ENCODE measurements around the gene HOXD4.

Gene HOXD4

DNA sequence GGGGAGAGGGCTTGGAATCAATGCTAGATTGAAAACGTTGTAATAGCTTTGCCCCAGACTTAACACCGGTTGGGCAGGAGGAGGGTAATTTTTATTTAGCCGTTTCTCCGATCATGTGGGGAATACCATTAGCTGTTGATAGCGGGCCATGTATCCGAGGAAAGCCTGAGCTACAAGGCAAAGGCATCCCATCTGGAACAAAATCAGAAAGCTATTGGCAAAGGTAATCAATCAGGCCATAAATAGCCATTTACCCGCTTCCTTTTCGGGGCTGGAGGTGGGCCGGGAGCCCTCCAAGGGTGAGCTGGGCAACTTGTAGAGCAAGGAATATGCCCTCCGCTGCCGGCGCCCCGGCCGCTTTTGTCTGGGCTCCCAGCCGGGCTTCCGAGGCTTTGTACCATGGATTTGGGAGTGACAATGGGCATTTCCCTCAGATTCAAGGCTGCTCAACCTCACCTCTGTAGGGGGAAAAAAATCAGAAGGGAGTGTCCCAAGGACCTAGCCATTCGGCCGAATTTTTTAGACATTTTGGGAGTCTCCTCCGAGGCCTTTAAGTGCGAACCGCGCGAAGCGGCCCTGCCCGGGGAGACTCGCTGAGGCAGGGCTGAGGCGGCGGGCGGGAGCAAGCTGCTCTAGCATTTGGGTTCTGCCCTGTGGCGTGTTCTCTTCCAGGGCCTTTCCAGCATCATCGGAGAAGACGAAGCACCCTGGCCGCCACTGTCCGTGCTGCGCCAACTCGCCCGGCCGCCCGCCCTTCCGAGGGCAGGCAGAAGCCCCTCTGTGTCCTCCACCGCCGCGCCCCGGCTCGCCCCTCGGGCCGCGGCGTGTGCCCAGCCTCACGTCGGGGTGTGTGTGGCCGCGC, 29.9 kb upstream of the HOXD4 start:
- no peak for DNase-seq (ENCODE audit: low read depth)
- TF ChIP-seq, protein P1, sequence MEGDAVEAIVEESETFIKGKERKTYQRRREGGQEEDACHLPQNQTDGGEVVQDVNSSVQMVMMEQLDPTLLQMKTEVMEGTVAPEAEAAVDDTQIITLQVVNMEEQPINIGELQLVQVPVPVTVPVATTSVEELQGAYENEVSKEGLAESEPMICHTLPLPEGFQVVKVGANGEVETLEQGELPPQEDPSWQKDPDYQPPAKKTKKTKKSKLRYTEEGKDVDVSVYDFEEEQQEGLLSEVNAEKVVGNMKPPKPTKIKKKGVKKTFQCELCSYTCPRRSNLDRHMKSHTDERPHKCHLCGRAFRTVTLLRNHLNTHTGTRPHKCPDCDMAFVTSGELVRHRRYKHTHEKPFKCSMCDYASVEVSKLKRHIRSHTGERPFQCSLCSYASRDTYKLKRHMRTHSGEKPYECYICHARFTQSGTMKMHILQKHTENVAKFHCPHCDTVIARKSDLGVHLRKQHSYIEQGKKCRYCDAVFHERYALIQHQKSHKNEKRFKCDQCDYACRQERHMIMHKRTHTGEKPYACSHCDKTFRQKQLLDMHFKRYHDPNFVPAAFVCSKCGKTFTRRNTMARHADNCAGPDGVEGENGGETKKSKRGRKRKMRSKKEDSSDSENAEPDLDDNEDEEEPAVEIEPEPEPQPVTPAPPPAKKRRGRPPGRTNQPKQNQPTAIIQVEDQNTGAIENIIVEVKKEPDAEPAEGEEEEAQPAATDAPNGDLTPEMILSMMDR (IDR thresholded peaks at IDR 0.05; ENCODE audit: insufficient read depth, low read depth, low read length, missing control alignments) = no peak
- no peak overlapping the region for H3K4me3 ChIP-seq (ENCODE audit: low read length)

- no peak for DNase-seq (ENCODE audit: low read depth)
- H3K4me3 ChIP-seq (ENCODE audit: low read length) = no peak overlapping the region
- TF ChIP-seq, protein P1 (IDR thresholded peaks at IDR 0.05; ENCODE audit: insufficient read depth, low read depth, low read length, missing control alignments) = no peak
Measured at GRCh38 chr2:176122052-176122682, 29.2 kb upstream of the HOXD4 start.

DNA sequence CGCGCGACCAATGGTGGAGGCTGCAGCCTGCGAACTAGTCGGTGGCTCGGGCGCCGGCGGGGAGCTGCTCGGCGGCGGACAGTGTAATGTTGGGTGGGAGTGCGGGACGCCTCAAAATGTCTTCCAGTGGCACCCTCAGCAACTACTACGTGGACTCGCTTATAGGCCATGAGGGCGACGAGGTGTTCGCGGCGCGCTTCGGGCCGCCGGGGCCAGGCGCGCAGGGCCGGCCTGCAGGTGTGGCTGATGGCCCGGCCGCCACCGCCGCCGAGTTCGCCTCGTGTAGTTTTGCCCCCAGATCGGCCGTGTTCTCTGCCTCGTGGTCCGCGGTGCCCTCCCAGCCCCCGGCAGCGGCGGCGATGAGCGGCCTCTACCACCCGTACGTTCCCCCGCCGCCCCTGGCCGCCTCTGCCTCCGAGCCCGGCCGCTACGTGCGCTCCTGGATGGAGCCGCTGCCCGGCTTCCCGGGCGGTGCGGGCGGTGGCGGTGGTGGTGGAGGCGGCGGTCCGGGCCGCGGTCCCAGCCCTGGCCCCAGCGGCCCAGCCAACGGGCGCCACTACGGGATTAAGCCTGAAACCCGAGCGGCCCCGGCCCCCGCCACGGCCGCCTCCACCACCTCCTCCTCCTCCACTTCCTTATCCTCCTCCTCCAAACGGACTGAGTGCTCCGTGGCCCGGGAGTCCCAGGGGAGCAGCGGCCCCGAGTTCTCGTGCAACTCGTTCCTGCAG, 28.5 kb upstream of the HOXD4 start, which contains the start of gene HOXD9:
Gene HOXD9, plus strand, starts transcription at position 37 of the 728 bp plus-strand sequence. Its CDS starts 50 bp downstream, at position 87.
- H3K4me3 ChIP-seq (ENCODE audit: low read length) = no peak within 1 kb of the TSS
- DNase-seq (ENCODE audit: low read depth) = no peak
- TF ChIP-seq, protein P1 (IDR thresholded peaks at IDR 0.05; ENCODE audit: insufficient read depth, low read depth, low read length, missing control alignments) = no peak

GRCh38 chr2:176123411-176124109, 27.8 kb upstream of the HOXD4 start:
- TF ChIP-seq, protein P1 (IDR thresholded peaks at IDR 0.05; ENCODE audit: insufficient read depth, low read depth, low read length, missing control alignments) = no peak
- no peak overlapping the region for H3K4me3 ChIP-seq (ENCODE audit: low read length)
- no peak for DNase-seq (ENCODE audit: low read depth)

GRCh38 chr2:176124110-176124946, 27.0 kb upstream of the HOXD4 start:
- no peak overlapping the region for H3K4me3 ChIP-seq (ENCODE audit: low read length)
- TF ChIP-seq, protein P1 (IDR thresholded peaks at IDR 0.05; ENCODE audit: insufficient read depth, low read depth, low read length, missing control alignments) = no peak
- DNase-seq (ENCODE audit: low read depth) = no peak
